Astrocyte (in vitro differentiated cells and primary cell): Measurements from ENCODE around the gene MGAT3. TPM values are rescaled to one million over a fixed set of nuclear protein-coding genes. Genes with fewer than 3 reads are reported as not detected.

Experiments used
- DNase-seq: peaks from one replicate; pipeline ENCODE4 v3.0.0-alpha.2; 2010; ENCODE audit warnings: low read depth
- FAIRE-seq: peaks from 2 replicates; lab custom pipeline; 2011; peaks lifted over from hg19 to GRCh38; lab: Jason Lieb, UNC
- H2AFZ ChIP-seq: 2 replicates; pipeline ENCODE4 v1.6.0; 2012; ENCODE audit warnings: low read depth, low read length, inconsistent platforms
- H3K27ac ChIP-seq: 2 replicates; pipeline ENCODE4 v1.5.1; 2011; ENCODE audit warnings: low read depth, low read length, inconsistent platforms
- H3K27me3 ChIP-seq: 2 replicates; pipeline ENCODE4 v1.6.0; 2011; ENCODE audit warnings: low read length, inconsistent platforms; ENCODE audit not compliant: insufficient read depth
- H3K36me3 ChIP-seq: 2 replicates; pipeline ENCODE4 v1.5.1; 2011; ENCODE audit warnings: low read length, inconsistent platforms; ENCODE audit not compliant: insufficient read depth
- H3K4me1 ChIP-seq: 2 replicates; pipeline ENCODE4 v1.5.1; 2011; ENCODE audit warnings: low read length, inconsistent platforms; ENCODE audit not compliant: insufficient read depth
- H3K4me2 ChIP-seq: 2 replicates; pipeline ENCODE4 v1.6.0; 2012; ENCODE audit warnings: low read length, inconsistent platforms
- H3K4me3 ChIP-seq: 2 replicates; pipeline ENCODE4 v1.5.1; 2011; ENCODE audit warnings: low read depth, mild to moderate bottlenecking, low read length, inconsistent platforms; ENCODE audit not compliant: insufficient read depth
- H3K79me2 ChIP-seq: 2 replicates; pipeline ENCODE4 v1.6.0; 2012; ENCODE audit warnings: mild to moderate bottlenecking, low read length, inconsistent platforms; ENCODE audit not compliant: insufficient read depth
- H3K9ac ChIP-seq: 2 replicates; pipeline ENCODE4 v1.6.0; 2012; ENCODE audit warnings: mild to moderate bottlenecking, low read length, inconsistent platforms
- H3K9me3 ChIP-seq: 2 replicates; pipeline ENCODE4 v1.5.1; 2012; ENCODE audit warnings: low read depth, mild to moderate bottlenecking, low read length, inconsistent platforms; ENCODE audit not compliant: insufficient read depth
- H4K20me1 ChIP-seq: 2 replicates; pipeline ENCODE4 v1.6.0; 2012; ENCODE audit warnings: low read length, inconsistent platforms; ENCODE audit not compliant: insufficient read depth
- H3K27ac Mint-ChIP-seq: one replicate; pipeline ENCODE4 v1.8.0; 2021; ENCODE audit warnings: mild to moderate bottlenecking, mixed read lengths; ENCODE audit not compliant: unreplicated experiment
- H3K27me3 Mint-ChIP-seq: one replicate; pipeline ENCODE4 v1.8.0; 2021; ENCODE audit warnings: low read depth, mixed read lengths; ENCODE audit not compliant: unreplicated experiment
- H3K36me3 Mint-ChIP-seq: one replicate; pipeline ENCODE4 v1.8.0; 2021; ENCODE audit warnings: low read depth, mixed read lengths; ENCODE audit not compliant: unreplicated experiment
- H3K4me1 Mint-ChIP-seq: one replicate; pipeline ENCODE4 v1.8.0; 2021; ENCODE audit warnings: low read depth, mixed read lengths; ENCODE audit not compliant: unreplicated experiment
- H3K4me3 Mint-ChIP-seq: one replicate; pipeline ENCODE4 v1.8.0; 2021; ENCODE audit warnings: mild to moderate bottlenecking, moderate library complexity, mixed read lengths; ENCODE audit not compliant: unreplicated experiment
- H3K9me3 Mint-ChIP-seq: one replicate; pipeline ENCODE4 v1.8.0; 2021; ENCODE audit warnings: mild to moderate bottlenecking, mixed read lengths; ENCODE audit not compliant: unreplicated experiment
- CTCF ChIP-seq: IDR thresholded peaks from 2 replicates; pipeline ENCODE4 v1.5.1; 2011; ENCODE audit warnings: low read depth, mild to moderate bottlenecking, inconsistent platforms, low read length, moderate library complexity; ENCODE audit not compliant: insufficient read depth
- EZH2 ChIP-seq: IDR thresholded peaks from 2 replicates; pipeline ENCODE4 v1.6.1; 2012; ENCODE audit warnings: mild to moderate bottlenecking, low read length, inconsistent platforms; ENCODE audit not compliant: insufficient read depth
- total RNA-seq: library from RNA; stranded (reverse); gene quantifications from 2 replicates; pipeline ENCODE4 v1.2.1, GENCODE V29; 2021

The MGAT3 gene
- total RNA-seq, 1 donor from 2014 or later, result 7.9 TPM

- TF ChIP-seq EZH2, result no peak
- no peak for TF ChIP-seq CTCF
- Histone ChIP-seq H3K79me2 (peaks cover 64% of the 10 kb centered on the region), H3K27me3 (no peaks in the 10 kb centered on the region), H3K4me2 (no peak overlapping the region), H3K4me3 (no peak overlapping the region), H2AFZ (no peak overlapping the region), H3K27ac (no peak overlapping the region), H3K4me1 (peaks cover 9% of the 10 kb centered on the region), H4K20me1 (peaks cover 61% of the 10 kb centered on the region), H3K9ac (no peak overlapping the region), H3K36me3 (peaks cover 29% of the 10 kb centered on the region), H3K9me3 (no peaks in the 10 kb centered on the region)
- Mint-ChIP-seq H3K36me3 (peaks cover 19% of the 10 kb centered on the region), H3K27ac (no peak overlapping the region), H3K4me3 (no peak overlapping the region), H3K27me3 (no peaks in the 10 kb centered on the region), H3K9me3 (no peaks in the 10 kb centered on the region), H3K4me1 (no peaks in the 10 kb centered on the region)
- no peak for FAIRE-seq
- DNase-seq, result no peak
Measured at GRCh38 chr22:39512026-39512425, 55.2 kb downstream of the MGAT3 start.

- H4K20me1 ChIP-seq, result peaks cover 50% of the 10 kb centered on the region
- H3K4me3 ChIP-seq, result no peak overlapping the region
- H3K4me1 Mint-ChIP-seq, result peaks cover 3% of the 10 kb centered on the region
- peaks cover 12% of the 10 kb centered on the region for H3K4me1 ChIP-seq
- H3K4me2 ChIP-seq, result no peak overlapping the region
- H3K27ac ChIP-seq, result no peak overlapping the region
- peaks cover 19% of the 10 kb centered on the region for H3K36me3 Mint-ChIP-seq
- TF ChIP-seq EZH2 (no peak), CTCF (no peak)
- peaks cover 69% of the 10 kb centered on the region for H3K79me2 ChIP-seq
- no peaks in the 10 kb centered on the region for H3K9me3 ChIP-seq
- FAIRE-seq (no peak), DNase-seq (no peak)
- no peaks in the 10 kb centered on the region for H3K27me3 Mint-ChIP-seq
- no peaks in the 10 kb centered on the region for H3K27me3 ChIP-seq
- no peaks in the 10 kb centered on the region for H3K9me3 Mint-ChIP-seq
- no peak overlapping the region for H3K27ac Mint-ChIP-seq
- H3K9ac ChIP-seq, result no peak overlapping the region
- peaks cover 23% of the 10 kb centered on the region for H3K36me3 ChIP-seq
- H2AFZ ChIP-seq, result no peak overlapping the region
- H3K4me3 Mint-ChIP-seq, result no peak overlapping the region
Measured at GRCh38 chr22:39513791-39514190, 57.0 kb downstream of the MGAT3 start.

GRCh38 chr22:39514373-39514973 lies 57.7 kb downstream of the MGAT3 start:
- Histone ChIP-seq H3K4me2 (no peak overlapping the region), H3K79me2 (peaks cover 69% of the 10 kb centered on the region), H3K4me1 (peaks cover 19% of the 10 kb centered on the region), H3K4me3 (no peak overlapping the region), H3K9me3 (no peaks in the 10 kb centered on the region), H3K36me3 (peaks cover 23% of the 10 kb centered on the region), H3K27ac (no peak overlapping the region), H4K20me1 (peaks cover 46% of the 10 kb centered on the region), H3K27me3 (no peaks in the 10 kb centered on the region), H2AFZ (no peak overlapping the region), H3K9ac (no peak overlapping the region)
- DNase-seq (no peak), FAIRE-seq (no peak)
- Mint-ChIP-seq H3K9me3 (no peaks in the 10 kb centered on the region), H3K36me3 (peaks cover 19% of the 10 kb centered on the region), H3K4me3 (peak overlapping the region; percentile 21), H3K27me3 (no peaks in the 10 kb centered on the region), H3K27ac (peak overlapping the region; percentile 43), H3K4me1 (peaks cover 6% of the 10 kb centered on the region)
- TF ChIP-seq EZH2, result no peak
- TF ChIP-seq CTCF, result peak; percentile 78
